GM13976 (cell line): ENCODE measurements around the gene DRD4.
"Not testable (repeated sequence)": the region's sequence is repeated elsewhere in the genome, so short reads cannot be mapped to it uniquely, and the experiment has no call there.

Source experiments
- DNase-seq: peaks from one replicate; pipeline ENCODE4 v3.0.0; 2012; ENCODE audit warnings: low spot score
- CTCF ChIP-seq: IDR thresholded peaks from 2 replicates; pipeline ENCODE4 v1.5.1; 2012; ENCODE audit warnings: borderline replicate concordance, mild to moderate bottlenecking; ENCODE audit not compliant: insufficient read depth; ENCODE audit errors: extremely low read depth, missing control alignments, control extremely low read depth
- in situ Hi-C: fragments of 300-500 bp; cut with MboI; formaldehyde crosslinking; loops from one replicate; pipeline ENCODE4 v1.12.0; 2022; ENCODE audit warnings: low sequenced_read_pairs, mixed read lengths, inconsistent platforms; ENCODE audit not compliant: unreplicated experiment

DRD4 gene

GRCh38 chr11:688681-689080, 51.6 kb downstream of the DRD4 start:
- DNase-seq: no peak
- in situ Hi-C loops: no loop called here
- no peak for TF ChIP-seq CTCF

- in situ Hi-C loops: no loop called here
Observed at GRCh38 chr11:689625-690024, 52.6 kb downstream of the DRD4 start.

GRCh38 chr11:690244-690643, 53.2 kb downstream of the DRD4 start:
- in situ Hi-C loops, DNase-seq: not testable (repeated sequence)

More at GRCh38 chr11:689625-690024, 52.6 kb downstream of the DRD4 start:
- no peak for DNase-seq
- TF ChIP-seq CTCF: no peak
